Measurements from ENCODE around the gene BCKDHA.

The BCKDHA gene

GRCh38 chr19:41412953-41413352, 15.3 kb downstream of the BCKDHA start:
- CTCF ChIA-PET: no interaction called here
- POLR2A ChIA-PET (ENCODE audit: low non-redundant PET): no interaction called here
- no peak for TF ChIP-seq CTCF (conservative IDR thresholded peaks at IDR 0.05; ENCODE audit: low read depth)
- H3K27ac ChIP-seq: peak overlapping the region; percentile 79
- DNase-seq (ENCODE audit: low spot score): no peak

- POLR2A ChIA-PET (ENCODE audit: low non-redundant PET): no interaction called here
These were observed 16.3 kb downstream of the BCKDHA start for GRCh38 chr19:41413947-41414346.

GRCh38 chr19:41414461-41414860, 16.8 kb downstream of the BCKDHA start:
- CTCF ChIA-PET: no interaction called here
- TF ChIP-seq CTCF (conservative IDR thresholded peaks at IDR 0.05; ENCODE audit: low read depth): no peak
- DNase-seq (ENCODE audit: low spot score): no peak
- POLR2A ChIA-PET (ENCODE audit: low non-redundant PET): no interaction called here
- H3K27ac ChIP-seq: no peak overlapping the region

More at GRCh38 chr19:41413947-41414346, 16.3 kb downstream of the BCKDHA start:
- no peak for TF ChIP-seq CTCF (conservative IDR thresholded peaks at IDR 0.05; ENCODE audit: low read depth)
- DNase-seq (ENCODE audit: low spot score): no peak
- CTCF ChIA-PET: no interaction called here
- H3K27ac ChIP-seq: no peak overlapping the region

- no peak for TF ChIP-seq CTCF (conservative IDR thresholded peaks at IDR 0.05; ENCODE audit: low read depth)
These were observed 17.5 kb downstream of the BCKDHA start for GRCh38 chr19:41415154-41415571.

GRCh38 chr19:41416194-41416674, 18.6 kb downstream of the BCKDHA start:
- no peak for TF ChIP-seq CTCF (conservative IDR thresholded peaks at IDR 0.05; ENCODE audit: low read depth)
- peak; percentile 32 for DNase-seq (ENCODE audit: low spot score)
- 0 out of 2 replicates have a peak overlapping the region, but pooled peaks have one; percentile 5 for H3K27ac ChIP-seq
- ChIA-PET CTCF (interaction anchor here (0.6 to 0.7 kb wide), 2 partner anchors 15 to 456 kb away, joined by 3 read pairs; no protein-coding TSS in a partner anchor), POLR2A (ENCODE audit: low non-redundant PET) (no interaction called here)

More at GRCh38 chr19:41415154-41415571, 17.5 kb downstream of the BCKDHA start:
- ChIA-PET CTCF (no interaction called here), POLR2A (ENCODE audit: low non-redundant PET) (no interaction called here)
- no peak overlapping the region for H3K27ac ChIP-seq
- no peak for DNase-seq (ENCODE audit: low spot score)

- H3K27ac ChIP-seq: no peak overlapping the region
- ChIA-PET POLR2A (ENCODE audit: low non-redundant PET) (no interaction called here), CTCF (interaction anchor here (0.6 to 0.9 kb wide), 2 partner anchors 16 to 84 kb away, joined by 3 read pairs; no protein-coding TSS in a partner anchor)
- DNase-seq (ENCODE audit: low spot score): no peak
- no peak for TF ChIP-seq CTCF (conservative IDR thresholded peaks at IDR 0.05; ENCODE audit: low read depth)
These were observed 22.7 kb downstream of the BCKDHA start for GRCh38 chr19:41420101-41420880.
